T-helper 17 cell (primary cell): Measurements from ENCODE around the gene PHLDB2. TPM values are rescaled to one million over a fixed set of nuclear protein-coding genes. Genes with fewer than 3 reads are reported as not detected.

ENCODE experiments used
- ATAC-seq: fragments of 150-1000 bp; cut with Tn5 transposase; 2 replicates; pipeline ENCODE4 v1.10.0; 2021; ENCODE audit warnings: mild to moderate bottlenecking, moderate library complexity
- DNase-seq, 3 donors: peaks; one replicate each; pipeline versions ENCODE4 v3.0.0 to v3.0.0-alpha.2; 2020 to 2021
- H3K9me3 ChIP-seq: one replicate; pipeline ENCODE4 v1.7.0; 2013; ENCODE audit warnings: low read length, mild to moderate bottlenecking; ENCODE audit not compliant: control insufficient read depth, poor library complexity, severe bottlenecking
- H3K27ac Mint-ChIP-seq: one replicate; pipeline ENCODE4 v1.8.0; 2022; ENCODE audit warnings: mild to moderate bottlenecking, moderate library complexity, mixed read lengths
- H3K27me3 Mint-ChIP-seq: one replicate; pipeline ENCODE4 v1.8.0; 2022; ENCODE audit warnings: mixed read lengths
- H3K36me3 Mint-ChIP-seq: one replicate; pipeline ENCODE4 v1.8.0; 2022; ENCODE audit warnings: low read depth, mixed read lengths
- H3K4me1 Mint-ChIP-seq: one replicate; pipeline ENCODE4 v1.8.0; 2022; ENCODE audit warnings: mild to moderate bottlenecking, mixed read lengths
- H3K4me3 Mint-ChIP-seq: one replicate; pipeline ENCODE4 v1.8.0; 2022; ENCODE audit warnings: mild to moderate bottlenecking, moderate library complexity, mixed read lengths
- total RNA-seq, 4 donors: library from RNA in 2 of 4; stranded (reverse) in 2 of 4; gene quantifications; one replicate each; pipeline ENCODE4 v1.2.3 and lab custom pipeline; 2022 to 2026

PHLDB2 gene
- total RNA-seq, 2 donors from 2014 or later: 24.4 to 28.0 TPM

DNA sequence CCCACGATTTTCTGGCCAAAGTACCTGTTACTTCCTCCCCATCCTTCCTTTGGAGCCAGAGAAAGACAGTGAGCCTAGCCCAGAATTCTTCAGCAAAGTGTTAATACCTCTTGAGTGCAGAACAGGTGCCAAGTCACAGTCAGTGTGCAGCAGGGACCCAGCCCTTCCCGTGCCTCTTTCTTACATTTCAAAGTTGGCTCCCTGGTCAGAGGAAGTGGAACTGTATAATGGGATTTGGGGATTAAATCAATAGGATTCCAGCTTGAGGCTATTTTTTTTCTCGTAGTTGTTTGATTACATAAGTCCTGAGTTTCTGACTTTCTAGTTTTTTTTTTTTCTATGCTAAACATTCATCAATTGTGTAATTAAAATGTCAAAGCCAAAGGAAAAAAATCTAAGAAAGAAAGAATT, 67.2 kb downstream of the PHLDB2 start:
- Mint-ChIP-seq H3K36me3 (peaks cover 7% of the 10 kb centered on the region), H3K27me3 (no peaks in the 10 kb centered on the region), H3K4me1 (no peaks in the 10 kb centered on the region), H3K27ac (no peak overlapping the region), H3K4me3 (no peak overlapping the region)
- DNase-seq (no peak), ATAC-seq (no peak)
- no peaks in the 10 kb centered on the region for H3K9me3 ChIP-seq

DNA sequence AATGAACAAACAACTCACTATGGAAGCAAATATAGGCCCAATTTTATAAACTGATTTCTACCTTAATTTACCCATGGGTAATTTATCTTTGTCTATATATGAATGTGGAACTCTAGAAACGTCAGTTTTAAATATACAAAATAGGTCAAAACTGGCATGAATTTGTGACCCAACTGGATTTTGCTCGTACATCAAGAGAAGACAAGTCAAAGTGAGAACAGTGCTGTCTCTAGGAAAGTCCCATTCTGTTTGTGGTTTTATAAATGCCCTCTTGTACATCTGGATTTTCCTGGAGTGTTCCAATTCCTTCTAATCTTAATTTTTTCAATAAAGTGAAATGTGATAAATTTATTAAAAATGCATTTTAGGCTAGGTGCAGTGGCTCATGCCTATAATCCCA, 69.5 kb downstream of the PHLDB2 start:
- Mint-ChIP-seq H3K36me3 (peaks cover 2% of the 10 kb centered on the region), H3K27me3 (no peaks in the 10 kb centered on the region), H3K27ac (no peak overlapping the region), H3K4me3 (no peak overlapping the region), H3K4me1 (no peaks in the 10 kb centered on the region)
- no peaks in the 10 kb centered on the region for H3K9me3 ChIP-seq
- ATAC-seq (no peak), DNase-seq (no peak)

DNA sequence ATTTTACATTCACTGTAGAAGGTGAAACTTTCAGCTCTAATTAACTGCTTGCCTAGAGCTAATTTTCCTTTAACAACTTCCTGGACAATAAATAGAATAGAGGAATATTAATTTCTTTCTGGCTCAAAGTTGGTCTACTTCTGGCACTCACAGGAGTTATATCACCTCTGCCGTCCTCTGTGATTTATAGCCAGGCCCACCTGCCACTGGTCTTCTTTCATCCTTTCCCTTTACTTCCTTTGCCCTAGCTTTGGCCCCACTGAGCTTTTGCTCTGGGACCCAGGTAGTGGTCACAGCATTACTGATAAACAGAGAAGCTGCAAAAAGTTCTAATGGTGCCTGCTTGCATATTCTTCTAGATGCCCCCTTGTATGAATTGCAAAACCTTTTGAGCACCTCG, 70.4 kb downstream of the PHLDB2 start:
- Mint-ChIP-seq H3K4me3 (no peak overlapping the region), H3K27me3 (no peaks in the 10 kb centered on the region), H3K36me3 (peaks cover 2% of the 10 kb centered on the region), H3K27ac (peak overlapping the region; percentile 54), H3K4me1 (no peaks in the 10 kb centered on the region)
- DNase-seq (no peak), ATAC-seq (no peak)
- no peaks in the 10 kb centered on the region for H3K9me3 ChIP-seq

DNA sequence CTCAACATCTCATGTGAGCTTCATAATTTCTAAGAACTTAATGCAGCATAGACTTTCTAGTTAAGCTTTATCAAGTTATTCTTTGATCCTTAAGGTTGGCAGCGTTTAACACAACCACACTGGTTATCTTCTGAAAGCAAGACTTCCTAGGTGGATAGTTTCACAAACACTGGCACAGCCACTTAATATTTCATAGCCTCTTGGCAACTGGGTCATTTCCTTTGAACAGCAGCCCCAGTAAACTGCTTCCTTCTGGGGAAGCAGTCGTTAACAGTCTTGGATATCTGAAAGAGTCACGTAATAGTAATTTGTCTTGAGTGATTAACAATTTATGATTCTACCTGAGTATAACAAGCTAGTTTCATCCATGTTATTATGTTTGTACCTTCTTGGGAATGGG, 73.9 kb downstream of the PHLDB2 start:
- no peaks in the 10 kb centered on the region for H3K9me3 ChIP-seq
- no peak for DNase-seq
- Mint-ChIP-seq H3K36me3 (peaks cover 2% of the 10 kb centered on the region), H3K4me3 (no peak overlapping the region), H3K27me3 (no peaks in the 10 kb centered on the region), H3K27ac (no peak overlapping the region), H3K4me1 (no peaks in the 10 kb centered on the region)
- no peak for ATAC-seq

DNA sequence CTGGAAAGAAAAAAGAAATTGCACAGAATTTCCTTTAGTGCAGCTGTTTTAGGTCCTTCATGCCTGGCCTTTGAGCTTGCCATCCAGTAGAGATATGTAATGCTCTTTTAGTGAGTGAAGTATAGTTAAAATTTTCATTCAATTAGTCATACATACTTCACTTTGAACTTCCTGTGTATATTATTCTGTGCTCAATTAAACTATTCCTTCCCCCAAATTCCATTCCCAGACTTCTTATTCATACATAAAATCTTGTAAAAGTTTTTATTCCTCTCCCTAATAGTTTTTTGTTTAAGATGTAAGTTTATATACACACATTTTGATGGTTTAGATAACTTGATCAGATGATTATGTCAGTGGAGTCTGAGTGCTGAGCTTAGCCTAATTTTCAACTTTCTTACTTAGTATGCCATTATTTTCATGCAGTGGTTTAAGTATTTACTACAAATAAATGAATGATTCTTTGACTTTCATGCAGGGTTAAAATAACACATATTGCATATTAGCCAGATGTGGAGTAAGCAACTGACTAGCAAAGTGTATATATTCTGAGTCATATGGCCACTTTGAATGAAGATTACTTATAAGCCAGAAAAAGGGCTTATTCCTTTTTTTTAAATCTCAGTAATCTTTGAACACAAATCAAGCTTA, 77.3 kb downstream of the PHLDB2 start:
- no peak overlapping the region for H3K4me3 Mint-ChIP-seq
- peaks cover 2% of the 10 kb centered on the region for H3K36me3 Mint-ChIP-seq
- no peak for DNase-seq
- H3K9me3 ChIP-seq: no peaks in the 10 kb centered on the region
- no peaks in the 10 kb centered on the region for H3K27me3 Mint-ChIP-seq
- H3K27ac Mint-ChIP-seq: no peak overlapping the region
- no peak for ATAC-seq
- no peaks in the 10 kb centered on the region for H3K4me1 Mint-ChIP-seq

DNA sequence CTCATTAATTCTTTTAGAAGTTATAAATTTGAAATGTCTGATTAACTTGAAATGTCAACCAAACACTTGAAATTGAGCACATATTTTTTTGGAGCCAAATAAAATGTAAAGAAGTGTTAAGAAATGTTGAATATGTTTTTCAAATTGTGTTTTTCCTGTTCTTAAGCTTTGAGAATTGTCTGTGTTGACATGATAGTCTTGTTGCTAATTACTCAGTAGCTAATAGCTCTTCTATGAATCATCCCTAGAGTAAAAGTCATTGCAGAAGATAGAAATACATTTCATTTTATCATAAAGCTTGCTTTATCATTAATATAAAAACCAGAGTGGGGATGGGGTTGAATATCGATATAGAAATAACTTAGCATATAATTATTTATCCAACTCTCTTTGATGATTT, 77.9 kb downstream of the PHLDB2 start:
- Mint-ChIP-seq H3K27me3 (no peaks in the 10 kb centered on the region), H3K4me3 (no peak overlapping the region), H3K27ac (no peak overlapping the region), H3K4me1 (no peaks in the 10 kb centered on the region), H3K36me3 (peaks cover 3% of the 10 kb centered on the region)
- DNase-seq (no peak), ATAC-seq (no peak)
- no peaks in the 10 kb centered on the region for H3K9me3 ChIP-seq

DNA sequence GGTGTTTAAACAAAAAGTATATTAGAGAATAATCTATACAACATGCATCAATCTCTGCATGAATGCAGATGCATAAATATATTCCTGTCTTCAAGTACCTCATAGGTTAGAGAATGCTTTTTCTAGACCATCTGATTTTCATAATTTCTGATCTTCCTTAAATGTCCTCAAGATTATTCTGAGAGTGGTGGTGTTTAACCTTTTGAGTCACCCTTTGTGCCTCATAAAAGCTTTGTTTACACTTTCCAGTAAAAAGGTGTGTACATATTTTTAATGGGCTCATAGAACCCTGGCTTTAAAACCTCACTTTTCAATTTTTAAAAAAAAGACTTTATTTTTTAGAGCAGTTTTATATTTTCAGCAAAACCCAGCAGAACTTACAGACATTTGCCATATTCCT, 78.8 kb downstream of the PHLDB2 start:
- no peaks in the 10 kb centered on the region for H3K27me3 Mint-ChIP-seq
- no peaks in the 10 kb centered on the region for H3K9me3 ChIP-seq
- ATAC-seq: no peak
- no peaks in the 10 kb centered on the region for H3K4me1 Mint-ChIP-seq
- no peak for DNase-seq
- no peak overlapping the region for H3K27ac Mint-ChIP-seq
- peaks cover 2% of the 10 kb centered on the region for H3K36me3 Mint-ChIP-seq
- H3K4me3 Mint-ChIP-seq: no peak overlapping the region

DNA sequence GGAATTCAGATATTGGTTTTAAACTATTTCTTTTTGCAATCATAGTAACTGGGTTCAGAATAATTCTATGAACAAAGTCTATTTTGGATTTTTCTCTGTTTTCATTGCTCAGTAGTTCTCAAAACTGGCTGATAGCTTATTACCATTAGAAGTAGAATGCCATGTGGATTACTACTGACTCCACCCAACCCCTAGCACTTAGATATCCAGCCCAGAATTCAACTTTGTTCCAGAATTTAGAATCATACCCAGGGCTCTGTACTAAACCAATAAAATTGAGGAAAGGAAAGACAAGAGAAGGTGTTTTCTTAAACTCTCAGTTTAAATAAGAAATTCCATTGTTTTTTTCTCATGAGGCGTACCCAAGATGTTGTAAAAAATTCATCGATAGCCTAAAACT, 80.8 kb downstream of the PHLDB2 start:
- no peaks in the 10 kb centered on the region for H3K9me3 ChIP-seq
- Mint-ChIP-seq H3K36me3 (peaks cover 2% of the 10 kb centered on the region), H3K27me3 (no peaks in the 10 kb centered on the region), H3K4me1 (no peaks in the 10 kb centered on the region), H3K27ac (no peak overlapping the region), H3K4me3 (no peak overlapping the region)
- ATAC-seq (no peak), DNase-seq (no peak)

DNA sequence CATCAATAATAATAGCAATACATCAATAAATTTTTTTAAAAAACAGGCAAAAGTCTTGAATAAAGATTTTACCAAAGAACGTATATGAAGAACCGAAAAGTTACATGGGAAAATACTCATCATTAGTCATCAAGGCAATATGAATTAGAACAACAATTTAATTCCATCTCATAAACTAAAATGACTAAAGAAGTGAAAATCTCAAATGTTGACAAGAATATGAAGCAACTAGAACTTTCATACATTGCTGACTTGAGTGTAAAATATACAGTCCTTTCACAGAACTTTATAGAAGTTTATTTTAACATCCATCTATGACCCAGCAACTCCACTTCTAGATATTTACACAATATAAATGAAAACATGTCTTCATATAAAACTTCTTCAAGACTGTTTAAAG, 84.5 kb downstream of the PHLDB2 start:
- H3K9me3 ChIP-seq: no peaks in the 10 kb centered on the region
- Mint-ChIP-seq H3K4me3 (no peak overlapping the region), H3K27me3 (no peaks in the 10 kb centered on the region), H3K36me3 (peaks cover 11% of the 10 kb centered on the region), H3K27ac (no peak overlapping the region), H3K4me1 (no peaks in the 10 kb centered on the region)
- DNase-seq: no peak
- no peak for ATAC-seq

DNA sequence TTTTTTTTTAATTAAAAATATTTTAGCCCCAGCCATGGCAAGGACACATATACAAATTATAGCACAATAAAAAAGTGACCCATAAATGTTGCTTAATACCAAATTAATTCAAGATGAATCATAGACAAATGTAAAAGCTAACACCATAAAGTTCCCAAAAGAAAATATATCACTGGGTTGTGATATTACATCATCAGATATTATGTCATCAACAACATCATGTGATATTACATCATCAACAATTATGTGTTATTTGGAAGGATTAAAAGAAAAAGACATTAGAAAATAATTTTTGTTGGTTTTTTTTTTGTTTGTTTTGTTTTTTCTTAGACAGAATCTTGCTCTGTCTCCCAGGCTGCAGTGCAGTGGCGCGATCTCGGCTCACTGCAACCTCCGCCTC, 85.3 kb downstream of the PHLDB2 start:
- no peaks in the 10 kb centered on the region for H3K9me3 ChIP-seq
- ATAC-seq (no peak), DNase-seq (no peak)
- H3K4me1 Mint-ChIP-seq: no peaks in the 10 kb centered on the region
- H3K4me3 Mint-ChIP-seq: no peak overlapping the region
- no peaks in the 10 kb centered on the region for H3K27me3 Mint-ChIP-seq
- H3K36me3 Mint-ChIP-seq: peaks cover 11% of the 10 kb centered on the region
- H3K27ac Mint-ChIP-seq: no peak overlapping the region

DNA sequence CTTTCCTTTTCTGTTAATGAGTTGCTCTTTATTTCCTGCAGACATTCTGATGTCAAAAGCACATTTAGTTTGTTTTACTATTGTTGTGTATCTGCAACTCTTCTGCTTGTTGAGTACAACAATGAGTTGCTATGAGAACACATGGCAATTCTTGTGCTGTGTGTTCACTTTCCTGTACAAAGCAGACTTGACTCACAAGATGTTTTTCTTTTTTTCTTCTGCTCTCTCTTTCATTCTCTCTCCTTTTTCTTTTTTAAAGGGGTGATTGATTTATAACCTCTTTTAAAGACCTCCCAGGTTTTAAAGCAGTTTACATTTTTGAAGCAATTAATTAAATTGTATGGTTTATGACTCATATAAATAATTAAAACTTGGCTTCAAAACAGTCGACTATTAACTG, 88.2 kb downstream of the PHLDB2 start:
- no peaks in the 10 kb centered on the region for H3K9me3 ChIP-seq
- no peaks in the 10 kb centered on the region for H3K27me3 Mint-ChIP-seq
- ATAC-seq: no peak
- H3K27ac Mint-ChIP-seq: no peak overlapping the region
- H3K36me3 Mint-ChIP-seq: peaks cover 9% of the 10 kb centered on the region
- H3K4me1 Mint-ChIP-seq: no peaks in the 10 kb centered on the region
- H3K4me3 Mint-ChIP-seq: no peak overlapping the region
- no peak for DNase-seq

DNA sequence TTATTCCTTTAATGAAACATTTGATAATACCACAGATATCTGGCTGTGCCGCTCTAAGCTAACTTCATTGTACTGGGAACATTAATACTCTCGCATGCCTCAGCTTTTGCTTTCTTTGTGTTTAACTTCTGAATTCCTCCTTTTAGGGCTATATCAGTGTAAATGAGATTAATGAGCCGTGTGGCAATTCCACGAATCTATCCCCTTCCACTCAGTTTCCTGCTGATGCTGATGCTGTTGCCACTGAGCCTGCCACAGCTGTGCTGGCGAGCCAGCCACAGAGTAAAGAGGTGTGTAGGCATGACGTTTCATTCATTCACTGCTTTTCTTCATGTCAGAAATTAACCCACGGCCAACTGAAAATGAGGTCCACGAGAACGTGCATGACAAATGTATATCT, 89.7 kb downstream of the PHLDB2 start:
- ATAC-seq (no peak), DNase-seq (no peak)
- H3K36me3 Mint-ChIP-seq: peaks cover 9% of the 10 kb centered on the region
- H3K9me3 ChIP-seq: no peaks in the 10 kb centered on the region
- H3K4me3 Mint-ChIP-seq: no peak overlapping the region
- H3K27me3 Mint-ChIP-seq: no peaks in the 10 kb centered on the region
- H3K4me1 Mint-ChIP-seq: no peaks in the 10 kb centered on the region
- no peak overlapping the region for H3K27ac Mint-ChIP-seq

DNA sequence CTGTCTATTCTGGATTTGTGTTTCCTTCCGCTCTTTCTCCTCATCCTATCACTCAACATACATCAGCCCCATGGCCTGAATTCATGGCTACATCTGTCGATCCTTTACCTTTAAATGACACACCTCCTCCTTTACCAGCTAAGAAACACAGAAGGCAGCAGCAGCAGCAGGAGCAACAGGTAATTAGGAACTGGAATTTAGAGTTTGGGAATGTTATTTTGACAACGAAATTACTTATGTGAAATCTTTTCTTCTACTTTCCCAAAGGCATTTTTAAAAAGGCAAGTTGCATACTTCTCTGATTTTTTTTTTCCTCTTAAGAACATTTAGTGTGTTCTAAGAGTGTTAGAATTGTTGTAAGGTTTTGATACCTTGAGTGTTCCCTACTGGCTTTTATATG, 90.6 kb downstream of the PHLDB2 start:
- H3K4me1 Mint-ChIP-seq: no peaks in the 10 kb centered on the region
- no peaks in the 10 kb centered on the region for H3K9me3 ChIP-seq
- H3K4me3 Mint-ChIP-seq: no peak overlapping the region
- no peaks in the 10 kb centered on the region for H3K27me3 Mint-ChIP-seq
- no peak overlapping the region for H3K27ac Mint-ChIP-seq
- ATAC-seq (no peak), DNase-seq (no peak)
- peaks cover 9% of the 10 kb centered on the region for H3K36me3 Mint-ChIP-seq

DNA sequence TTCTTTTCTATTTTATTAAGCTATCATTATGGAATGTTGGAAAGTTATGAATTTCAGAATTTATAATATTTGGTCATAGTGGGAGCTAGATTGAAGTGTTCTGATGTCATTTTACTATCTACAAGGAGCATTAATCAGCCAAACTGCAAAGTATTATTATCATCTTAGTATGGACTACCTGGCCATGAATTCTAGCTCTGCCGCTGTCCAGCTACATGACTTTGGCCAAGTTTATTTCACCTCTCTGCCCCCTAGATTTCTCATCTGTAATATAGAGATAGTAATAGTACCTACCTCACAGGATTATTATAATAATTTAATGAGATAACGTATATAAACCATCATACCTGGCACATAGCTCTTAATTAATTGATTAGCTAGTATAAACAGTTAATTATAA, 92.0 kb downstream of the PHLDB2 start:
- Mint-ChIP-seq H3K4me3 (no peak overlapping the region), H3K27me3 (no peaks in the 10 kb centered on the region), H3K4me1 (no peaks in the 10 kb centered on the region), H3K27ac (no peak overlapping the region), H3K36me3 (peaks cover 4% of the 10 kb centered on the region)
- H3K9me3 ChIP-seq: no peaks in the 10 kb centered on the region
- DNase-seq: no peak
- ATAC-seq: no peak
